Hematopoietic multipotent progenitor cell treated with erythropoietin and hydrocortisone succinate and interleukin-3 and kit ligand, for 15 days (in vitro differentiated cells): Measurements from ENCODE around the gene NR4A3.
A peak's percentile ranks its signal among the peaks of the same experiment; 100 is the strongest.

Experiments used
- DNase-seq: peaks from one replicate; pipeline ENCODE4 v3.0.0-alpha.2; 2015; ENCODE audit warnings: low spot score

Gene NR4A3

DNA sequence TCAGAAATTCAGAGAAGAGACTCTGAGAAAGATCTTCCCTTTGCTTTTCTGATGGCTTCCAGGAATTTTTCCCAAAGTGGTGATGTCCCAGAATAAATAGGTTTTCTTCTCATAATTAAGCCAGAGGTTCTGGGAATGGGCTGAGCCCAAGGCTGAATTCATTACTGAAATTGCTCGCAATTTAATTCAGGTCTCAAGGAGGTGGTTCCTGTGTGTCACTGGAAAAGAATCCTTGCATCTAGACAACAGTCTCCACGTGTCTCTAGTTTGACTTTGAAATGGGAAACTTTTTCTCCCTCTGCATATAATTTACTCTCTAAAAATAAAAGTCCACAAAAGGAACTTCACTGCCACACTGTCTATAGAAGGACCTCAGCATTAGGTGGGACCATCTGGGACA is 57.0 kb downstream of the NR4A3 start:
- DNase-seq, result no peak

DNA sequence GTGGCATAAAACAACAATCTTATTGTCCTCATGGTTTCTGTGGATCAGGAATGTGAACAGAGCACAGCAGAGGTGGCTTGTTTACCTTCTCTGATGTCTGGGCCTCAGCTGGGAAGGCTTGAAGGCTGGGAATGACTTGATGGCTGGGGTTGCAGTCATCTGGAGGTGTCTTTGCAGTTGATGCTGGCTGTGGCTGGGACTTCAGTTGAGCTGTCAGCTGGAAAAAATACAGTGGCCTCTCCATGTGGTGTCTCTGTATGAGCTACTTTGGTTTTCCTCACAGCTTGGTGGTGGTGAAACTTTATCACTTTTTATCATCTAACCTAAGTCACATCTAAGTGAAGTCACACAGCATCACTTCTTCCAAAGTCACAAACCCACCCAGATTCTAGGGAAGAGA is 60.1 kb downstream of the NR4A3 start:
- no peak for DNase-seq

DNA sequence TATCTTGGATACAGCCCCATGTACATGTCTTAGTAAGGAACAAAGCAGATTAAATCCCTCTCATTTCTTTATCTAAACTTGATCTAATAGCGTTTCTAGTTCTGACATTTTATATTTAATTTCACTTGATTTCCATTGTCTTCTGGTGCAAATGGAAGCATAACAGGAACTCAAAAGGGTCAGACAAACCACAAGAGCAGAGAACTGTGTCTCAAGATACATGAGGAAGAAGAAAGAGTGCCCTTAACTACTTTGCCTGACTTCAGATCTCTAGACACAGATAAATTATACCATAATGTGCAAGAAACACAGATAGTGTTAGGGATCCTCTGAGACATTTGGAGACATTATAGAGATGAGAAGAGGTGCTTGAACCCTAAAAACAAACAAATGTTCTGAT is 64.1 kb downstream of the NR4A3 start:
- no peak for DNase-seq

DNA sequence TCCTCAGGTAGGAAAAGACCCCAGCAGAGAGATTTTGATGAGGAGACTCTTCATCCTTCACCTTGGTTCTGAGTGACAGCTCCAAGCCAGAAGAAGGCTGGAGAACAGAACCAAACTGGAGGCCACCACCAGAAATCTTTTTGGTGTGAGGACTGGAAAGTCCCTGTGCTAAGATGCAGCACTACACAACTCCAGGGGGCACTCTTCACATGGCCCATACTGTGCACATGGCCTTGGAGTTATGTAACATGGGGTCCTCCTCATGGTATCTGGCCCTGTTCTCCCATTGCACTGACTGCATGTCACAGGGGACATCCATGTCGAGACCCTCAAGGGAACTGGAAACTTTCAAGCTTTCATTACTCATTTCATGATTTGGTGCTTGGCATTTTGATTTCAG is 67.4 kb downstream of the NR4A3 start:
- no peak for DNase-seq

DNA sequence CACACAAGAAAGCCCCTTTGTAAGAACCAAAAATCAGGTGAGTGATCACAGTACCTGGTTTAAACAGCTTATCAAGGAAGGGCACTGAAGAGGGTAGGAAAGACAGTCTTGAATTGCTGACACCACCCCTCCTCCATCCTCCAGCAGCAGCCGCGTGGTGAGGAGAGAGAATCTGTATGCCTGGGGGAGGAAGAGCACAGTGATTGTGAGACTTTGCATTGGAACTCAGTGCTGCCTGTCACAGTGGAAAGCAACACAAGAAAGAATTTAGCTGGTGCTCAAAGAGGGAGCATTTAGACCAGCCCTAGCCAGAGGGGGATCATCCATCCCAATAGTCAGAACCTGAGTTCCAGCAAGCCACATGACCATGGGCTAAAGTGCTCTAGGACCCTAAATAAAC is 73.1 kb downstream of the NR4A3 start:
- DNase-seq, result no peak

DNA sequence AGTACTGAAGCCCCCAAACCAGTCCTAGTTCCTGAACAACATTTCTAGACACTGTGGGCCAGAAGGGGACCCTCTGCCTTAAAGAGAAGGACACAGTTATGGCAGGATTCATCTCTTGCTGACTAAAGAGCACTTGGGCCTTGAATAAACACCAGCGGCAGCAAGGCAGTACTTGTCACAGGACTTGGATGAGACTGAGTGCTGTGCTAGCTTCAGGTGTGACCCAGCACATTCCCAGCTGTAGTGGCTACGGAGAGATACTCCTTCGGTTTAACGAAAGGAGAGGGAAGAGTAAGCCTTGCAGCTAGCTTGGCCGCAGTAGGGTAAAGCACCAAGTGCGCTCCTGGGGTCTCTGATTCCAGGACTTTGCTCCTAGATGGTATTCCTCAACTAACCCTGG is 73.8 kb downstream of the NR4A3 start:
- no peak for DNase-seq

DNA sequence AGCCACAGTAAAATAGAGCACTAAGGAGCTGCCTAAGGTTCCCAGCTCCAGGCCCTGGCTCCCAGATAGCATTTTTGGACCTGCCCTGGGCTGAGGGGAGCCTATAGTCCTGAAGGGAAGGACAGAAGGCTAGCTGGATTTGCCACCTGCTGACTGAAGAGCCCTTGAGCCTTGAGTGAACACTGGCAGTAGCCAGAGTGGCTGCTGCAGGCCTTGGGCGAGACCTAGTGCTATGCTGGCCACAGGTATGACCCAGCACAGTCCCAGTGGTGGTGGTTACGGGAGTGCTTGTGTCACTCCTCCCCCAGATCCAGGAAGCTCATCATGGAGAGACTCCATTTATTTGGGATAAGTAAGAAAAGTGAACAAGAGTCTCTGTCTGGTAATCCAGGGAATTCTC is 74.4 kb downstream of the NR4A3 start:
- no peak for DNase-seq

DNA sequence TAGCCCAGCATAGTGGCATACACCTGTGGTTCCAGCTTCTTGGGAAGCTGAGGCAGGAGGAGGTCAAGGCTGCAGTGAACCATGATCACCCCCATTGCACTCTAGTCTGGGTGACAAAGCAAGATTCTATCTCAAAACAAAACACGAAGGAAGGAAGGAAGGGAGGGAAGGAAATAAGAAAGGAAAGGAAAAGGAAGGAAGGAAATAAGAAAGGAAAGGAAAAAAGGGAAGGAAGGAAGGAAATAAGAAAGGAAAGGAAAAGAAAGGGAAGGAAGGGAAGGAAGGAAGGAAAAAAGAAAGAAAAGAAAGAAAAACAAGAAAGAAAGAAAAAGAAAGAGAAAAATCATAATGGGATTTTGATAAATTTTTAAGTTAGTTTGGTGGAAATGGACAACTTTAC is 81.7 kb downstream of the NR4A3 start:
- no peak for DNase-seq

DNA sequence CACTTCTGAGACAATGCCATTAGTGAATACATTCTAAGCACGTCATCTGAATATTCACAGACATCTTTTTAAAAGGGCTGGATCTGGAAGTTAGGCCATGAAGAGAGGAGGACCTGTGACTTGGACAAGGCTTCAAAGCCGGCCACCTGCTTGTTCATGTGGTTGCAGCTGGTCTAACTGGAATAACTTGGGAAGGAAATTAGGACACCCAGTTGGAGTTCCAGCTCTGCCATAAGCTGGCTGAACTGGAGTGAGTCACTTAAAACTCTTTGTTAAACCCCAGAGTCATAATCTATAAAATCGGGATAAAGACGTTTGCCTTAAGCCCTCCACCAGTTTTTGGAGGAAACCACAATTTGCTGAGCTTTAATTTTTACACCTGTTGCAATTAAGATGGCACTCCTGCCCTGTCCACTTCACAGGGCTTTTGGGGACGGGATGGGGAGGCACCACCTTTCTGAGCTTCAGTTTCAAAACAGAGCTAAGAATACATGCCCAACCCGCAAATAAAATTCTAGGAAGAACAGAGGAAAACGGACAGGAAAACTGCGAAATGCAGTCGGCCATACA is 84.2 kb downstream of the NR4A3 start:
- DNase-seq, result no peak

DNA sequence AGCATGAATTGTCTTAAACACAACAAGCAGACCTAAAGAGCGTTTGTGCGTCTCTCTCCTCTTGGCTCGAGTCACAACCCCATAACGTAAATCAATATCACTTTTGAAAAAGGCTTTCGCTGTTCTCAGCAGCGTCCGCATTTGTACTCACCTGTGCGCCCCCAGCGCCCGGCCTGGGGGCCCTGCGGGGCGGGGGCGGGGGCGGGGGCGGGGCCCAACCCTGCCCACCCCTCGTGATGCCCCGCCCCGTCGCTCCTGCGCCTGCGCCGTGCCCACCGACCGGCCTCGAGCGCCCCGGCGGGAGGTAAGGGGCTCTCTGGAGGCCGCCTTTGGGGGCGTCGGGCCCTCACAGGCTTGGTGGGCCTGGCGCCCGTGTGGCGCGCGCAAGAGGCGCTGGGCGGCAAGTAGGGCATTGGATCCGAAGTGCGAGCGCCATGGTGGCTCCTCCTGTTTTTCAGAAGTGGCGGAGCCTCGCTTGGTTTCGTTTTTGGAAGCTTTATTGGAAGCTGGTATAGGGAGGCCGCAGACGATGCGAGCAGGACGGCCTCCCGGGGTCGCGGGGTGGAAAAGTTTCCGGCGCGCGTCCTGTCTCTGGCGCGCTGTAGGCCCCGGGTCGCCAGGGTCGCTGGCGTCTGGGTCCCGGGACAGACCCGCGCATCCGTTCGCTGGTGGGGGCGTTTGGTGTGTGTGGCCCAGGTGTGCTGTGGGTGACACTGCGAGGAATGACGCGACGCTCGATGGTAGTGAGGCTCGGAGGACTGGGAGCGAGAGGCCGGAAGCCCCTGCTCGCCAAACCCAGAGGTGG is 84.9 kb downstream of the NR4A3 start, which contains the start of gene STX17:
STX17 (plus strand) TSS at position 252 of the 805 bp plus-strand sequence. CDS start 8,586 bp downstream, outside the sequence.
- DNase-seq, result peak; percentile 74

DNA sequence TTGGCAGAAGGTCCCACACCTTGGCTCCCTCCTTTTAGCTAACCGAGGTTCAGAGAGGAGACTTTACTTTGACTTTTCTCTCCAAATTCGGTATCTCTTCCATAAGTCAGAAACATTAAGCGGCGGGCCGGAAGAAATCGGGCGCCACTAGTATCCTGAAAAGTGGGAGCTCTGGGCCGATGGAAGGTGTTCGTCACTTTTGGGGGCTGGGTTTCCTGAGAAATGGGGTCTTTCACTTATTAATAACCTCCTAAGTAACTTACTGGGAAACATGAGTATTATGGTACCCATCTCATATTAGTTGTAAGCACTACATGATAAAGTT is 85.5 kb downstream of the NR4A3 start:
- DNase-seq, result no peak

DNA sequence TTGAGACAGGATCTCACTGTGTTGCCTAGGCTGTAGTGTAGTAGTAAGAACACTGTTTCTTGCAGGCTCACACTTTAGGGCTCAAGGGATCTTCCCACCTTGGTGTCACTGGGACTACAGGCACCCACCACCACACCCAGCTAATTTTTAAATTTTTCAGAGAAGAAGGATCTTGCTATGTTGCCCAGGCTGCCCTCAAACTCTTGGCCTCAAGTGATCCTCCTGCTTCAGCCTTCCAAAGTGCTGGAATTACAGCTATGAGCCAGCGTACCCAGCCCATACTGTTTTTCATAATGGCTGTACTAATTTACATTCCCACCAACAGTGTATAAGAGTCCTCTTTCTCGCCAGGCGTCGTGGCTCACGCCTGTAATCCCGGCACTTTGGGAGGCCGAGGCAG is 89.9 kb downstream of the NR4A3 start:
- DNase-seq, result no peak
